GM23338 (cell line): ENCODE measurements around the gene STK24.
"Not testable (repeated sequence)": the region's sequence is repeated elsewhere in the genome, so short reads cannot be mapped to it uniquely, and the experiment has no call there.

Experiments
- EZH2 ChIP-seq: fragments of 200-600 bp; sonication (generic); IDR thresholded peaks from one replicate; pipeline ENCODE4 v1.8.0; 2017; ENCODE audit warnings: antibody characterized with exemption, mild to moderate bottlenecking, low read depth; ENCODE audit not compliant: unreplicated experiment
- EZH2phosphoT487 ChIP-seq: fragments of 200-600 bp; sonication (generic); IDR thresholded peaks from one replicate; pipeline ENCODE4 v1.8.1; 2018; ENCODE audit warnings: antibody characterized with exemption; ENCODE audit not compliant: unreplicated experiment
- NANOG ChIP-seq: IDR thresholded peaks from 2 replicates; pipeline ENCODE4 v1.6.1; 2016; ENCODE audit warnings: antibody characterized with exemption, borderline replicate concordance
- POLR2AphosphoS5 ChIP-seq: IDR thresholded peaks from 2 replicates; pipeline ENCODE4 v1.6.1; 2016; ENCODE audit warnings: antibody characterized with exemption, low read depth
- TF ChIP-seq, protein P1 (sequence below): IDR thresholded peaks from 2 replicates; pipeline ENCODE4 v1.6.1; 2016; ENCODE audit warnings: antibody characterized with exemption
- TF ChIP-seq, protein P2 (sequence below), 2 experiments: fragments of 200-600 bp in 1 of 2; sonication (generic) in 1 of 2; conservative IDR thresholded peaks; 2 replicates each; pipeline versions ENCODE4 v1.5.1 to v1.6.1; 2016 to 2017; ENCODE audit warnings: antibody characterized with exemption in 2 of 2, low read depth in 2 of 2, mild to moderate bottlenecking in 2 of 2, moderate library complexity in 1 of 2
- TF ChIP-seq, protein P3 (sequence below): IDR thresholded peaks from one replicate; pipeline ENCODE4 v1.6.1; 2018; ENCODE audit warnings: antibody characterized with exemption; ENCODE audit not compliant: unreplicated experiment

DNA sequence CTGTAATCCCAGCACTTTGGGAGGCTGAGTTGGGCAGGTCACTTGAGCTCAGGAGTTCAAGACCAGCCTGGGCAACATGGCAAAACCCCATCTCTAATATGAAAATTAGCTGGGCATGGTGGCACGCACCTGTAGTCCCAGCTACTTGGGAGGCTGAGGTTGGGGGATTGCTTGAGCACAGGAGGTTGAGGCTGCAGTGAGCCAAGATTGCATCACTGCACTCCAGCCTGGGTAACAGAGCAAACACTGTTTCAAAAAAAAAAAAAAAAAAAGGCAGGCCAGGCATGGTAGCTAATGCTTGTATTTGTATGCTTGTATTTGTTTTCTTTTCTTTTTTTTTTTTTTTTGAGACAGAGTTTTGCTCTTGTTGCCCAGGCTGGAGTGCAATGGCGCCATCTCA, 38.7 kb upstream of the STK24 start:
- TF ChIP-seq, protein P1, sequence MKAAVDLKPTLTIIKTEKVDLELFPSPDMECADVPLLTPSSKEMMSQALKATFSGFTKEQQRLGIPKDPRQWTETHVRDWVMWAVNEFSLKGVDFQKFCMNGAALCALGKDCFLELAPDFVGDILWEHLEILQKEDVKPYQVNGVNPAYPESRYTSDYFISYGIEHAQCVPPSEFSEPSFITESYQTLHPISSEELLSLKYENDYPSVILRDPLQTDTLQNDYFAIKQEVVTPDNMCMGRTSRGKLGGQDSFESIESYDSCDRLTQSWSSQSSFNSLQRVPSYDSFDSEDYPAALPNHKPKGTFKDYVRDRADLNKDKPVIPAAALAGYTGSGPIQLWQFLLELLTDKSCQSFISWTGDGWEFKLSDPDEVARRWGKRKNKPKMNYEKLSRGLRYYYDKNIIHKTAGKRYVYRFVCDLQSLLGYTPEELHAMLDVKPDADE: not testable (repeated sequence)
- not testable (repeated sequence) for TF ChIP-seq EZH2phosphoT487, EZH2, POLR2AphosphoS5, NANOG
- TF ChIP-seq, protein P2, sequence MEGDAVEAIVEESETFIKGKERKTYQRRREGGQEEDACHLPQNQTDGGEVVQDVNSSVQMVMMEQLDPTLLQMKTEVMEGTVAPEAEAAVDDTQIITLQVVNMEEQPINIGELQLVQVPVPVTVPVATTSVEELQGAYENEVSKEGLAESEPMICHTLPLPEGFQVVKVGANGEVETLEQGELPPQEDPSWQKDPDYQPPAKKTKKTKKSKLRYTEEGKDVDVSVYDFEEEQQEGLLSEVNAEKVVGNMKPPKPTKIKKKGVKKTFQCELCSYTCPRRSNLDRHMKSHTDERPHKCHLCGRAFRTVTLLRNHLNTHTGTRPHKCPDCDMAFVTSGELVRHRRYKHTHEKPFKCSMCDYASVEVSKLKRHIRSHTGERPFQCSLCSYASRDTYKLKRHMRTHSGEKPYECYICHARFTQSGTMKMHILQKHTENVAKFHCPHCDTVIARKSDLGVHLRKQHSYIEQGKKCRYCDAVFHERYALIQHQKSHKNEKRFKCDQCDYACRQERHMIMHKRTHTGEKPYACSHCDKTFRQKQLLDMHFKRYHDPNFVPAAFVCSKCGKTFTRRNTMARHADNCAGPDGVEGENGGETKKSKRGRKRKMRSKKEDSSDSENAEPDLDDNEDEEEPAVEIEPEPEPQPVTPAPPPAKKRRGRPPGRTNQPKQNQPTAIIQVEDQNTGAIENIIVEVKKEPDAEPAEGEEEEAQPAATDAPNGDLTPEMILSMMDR (conservative IDR thresholded peaks at IDR 0.05; ENCODE audit: low read depth in 2 of 2): not testable (repeated sequence)
- TF ChIP-seq, protein P3, sequence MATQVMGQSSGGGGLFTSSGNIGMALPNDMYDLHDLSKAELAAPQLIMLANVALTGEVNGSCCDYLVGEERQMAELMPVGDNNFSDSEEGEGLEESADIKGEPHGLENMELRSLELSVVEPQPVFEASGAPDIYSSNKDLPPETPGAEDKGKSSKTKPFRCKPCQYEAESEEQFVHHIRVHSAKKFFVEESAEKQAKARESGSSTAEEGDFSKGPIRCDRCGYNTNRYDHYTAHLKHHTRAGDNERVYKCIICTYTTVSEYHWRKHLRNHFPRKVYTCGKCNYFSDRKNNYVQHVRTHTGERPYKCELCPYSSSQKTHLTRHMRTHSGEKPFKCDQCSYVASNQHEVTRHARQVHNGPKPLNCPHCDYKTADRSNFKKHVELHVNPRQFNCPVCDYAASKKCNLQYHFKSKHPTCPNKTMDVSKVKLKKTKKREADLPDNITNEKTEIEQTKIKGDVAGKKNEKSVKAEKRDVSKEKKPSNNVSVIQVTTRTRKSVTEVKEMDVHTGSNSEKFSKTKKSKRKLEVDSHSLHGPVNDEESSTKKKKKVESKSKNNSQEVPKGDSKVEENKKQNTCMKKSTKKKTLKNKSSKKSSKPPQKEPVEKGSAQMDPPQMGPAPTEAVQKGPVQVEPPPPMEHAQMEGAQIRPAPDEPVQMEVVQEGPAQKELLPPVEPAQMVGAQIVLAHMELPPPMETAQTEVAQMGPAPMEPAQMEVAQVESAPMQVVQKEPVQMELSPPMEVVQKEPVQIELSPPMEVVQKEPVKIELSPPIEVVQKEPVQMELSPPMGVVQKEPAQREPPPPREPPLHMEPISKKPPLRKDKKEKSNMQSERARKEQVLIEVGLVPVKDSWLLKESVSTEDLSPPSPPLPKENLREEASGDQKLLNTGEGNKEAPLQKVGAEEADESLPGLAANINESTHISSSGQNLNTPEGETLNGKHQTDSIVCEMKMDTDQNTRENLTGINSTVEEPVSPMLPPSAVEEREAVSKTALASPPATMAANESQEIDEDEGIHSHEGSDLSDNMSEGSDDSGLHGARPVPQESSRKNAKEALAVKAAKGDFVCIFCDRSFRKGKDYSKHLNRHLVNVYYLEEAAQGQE: not testable (repeated sequence)
